Ishikawa (cell line): ENCODE results near the gene NACC2.

Experiments used
- CEBPB ChIP-seq: IDR thresholded peaks from 2 replicates; pipeline ENCODE4 v1.6.1; 2012
- EGR1 ChIP-seq: IDR thresholded peaks from 2 replicates; pipeline ENCODE4 v1.6.1; 2012
- EP300 ChIP-seq: IDR thresholded peaks from 2 replicates; pipeline ENCODE4 v1.6.1; 2012; ENCODE audit warnings: borderline replicate concordance
- FOXM1 ChIP-seq: IDR thresholded peaks from 2 replicates; pipeline ENCODE4 v1.6.1; 2012; ENCODE audit warnings: low read depth, borderline replicate concordance
- MAX ChIP-seq: IDR thresholded peaks from 2 replicates; pipeline ENCODE4 v1.6.1; 2012
- NFIC ChIP-seq: IDR thresholded peaks from 2 replicates; pipeline ENCODE4 v1.6.1; 2012
- REST ChIP-seq: IDR thresholded peaks from 2 replicates; pipeline ENCODE4 v1.6.1; 2012; ENCODE audit warnings: low read depth, mild to moderate bottlenecking
- TAF1 ChIP-seq: IDR thresholded peaks from 2 replicates; pipeline ENCODE4 v1.6.1; 2012; ENCODE audit warnings: low read depth, mild to moderate bottlenecking
- TCF12 ChIP-seq: IDR thresholded peaks from 2 replicates; pipeline ENCODE4 v1.6.1; 2012; ENCODE audit warnings: low read depth
- TEAD4 ChIP-seq: IDR thresholded peaks from 2 replicates; pipeline ENCODE4 v1.6.1; 2012
- USF1 ChIP-seq: IDR thresholded peaks from 2 replicates; pipeline ENCODE4 v1.6.1; 2012
- YY1 ChIP-seq: IDR thresholded peaks from 2 replicates; pipeline ENCODE4 v1.6.1; 2012; ENCODE audit warnings: low read depth
- ZBTB7A ChIP-seq: IDR thresholded peaks from 2 replicates; pipeline ENCODE4 v1.6.1; 2012; ENCODE audit warnings: low read depth

- TF ChIP-seq YY1 (no peak), NFIC (peak; percentile 88), REST (no peak), CEBPB (no peak), TCF12 (no peak), ZBTB7A (no peak), FOXM1 (no peak), EGR1 (no peak), TAF1 (no peak), MAX (no peak), TEAD4 (no peak), USF1 (peak; percentile 75), EP300 (no peak)
Measured at GRCh38 chr9:136011703-136012496, 83.2 kb downstream of the NACC2 start.
